Liver (tissue), 9 donors: ENCODE data around the gene OSBPL10. TPM values are rescaled to one million over a fixed set of nuclear protein-coding genes. Genes with fewer than 3 reads are reported as not detected.

Experiments
- DNase-seq: peaks from one replicate; pipeline ENCODE4 v3.0.0-alpha.2; 2017; ENCODE audit warnings: low spot score
- H3K27ac ChIP-seq, 2 donors: one replicate each; pipeline ENCODE4 v1.7.0; 2013; ENCODE audit warnings: inconsistent platforms in 2 of 2, low read length in 2 of 2, control low read depth in 1 of 2, low read depth in 1 of 2, mild to moderate bottlenecking in 1 of 2
- H3K27me3 ChIP-seq, 4 donors: one replicate each; pipeline versions ENCODE4 v1.6.1 to v1.7.0; 2013; ENCODE audit warnings: low read length in 3 of 4, inconsistent platforms in 1 of 4, mild to moderate bottlenecking in 1 of 4, moderate library complexity in 1 of 4; ENCODE audit not compliant: control insufficient read depth in 4 of 4, insufficient read depth in 4 of 4
- H3K36me3 ChIP-seq, 4 donors: one replicate each; pipeline versions ENCODE4 v1.6.1 to v1.7.0; 2013; ENCODE audit warnings: low read length in 3 of 4, mild to moderate bottlenecking in 3 of 4, low read depth in 1 of 4, moderate library complexity in 1 of 4; ENCODE audit not compliant: control insufficient read depth in 4 of 4, insufficient read depth in 3 of 4
- H3K4me1 ChIP-seq, 4 donors: one replicate each; pipeline versions ENCODE4 v1.6.1 to v1.7.0; 2013; ENCODE audit warnings: low read length in 3 of 4, mild to moderate bottlenecking in 3 of 4, moderate library complexity in 1 of 4; ENCODE audit not compliant: control insufficient read depth in 4 of 4, insufficient read depth in 4 of 4
- H3K4me3 ChIP-seq, 3 donors: one replicate each; pipeline versions ENCODE4 v1.6.1 to v1.7.0; 2013; ENCODE audit warnings: low read length in 3 of 3, control low read depth in 1 of 3, low read depth in 1 of 3, mild to moderate bottlenecking in 1 of 3
- H3K9ac ChIP-seq, 2 donors: one replicate each; pipeline ENCODE4 v1.7.0; 2013; ENCODE audit warnings: low read length in 2 of 2, mild to moderate bottlenecking in 2 of 2, moderate library complexity in 2 of 2, control low read depth in 1 of 2, low read depth in 1 of 2
- H3K9me3 ChIP-seq, 4 donors: one replicate each; pipeline versions ENCODE4 v1.6.1 to v1.7.0; 2013; ENCODE audit warnings: low read length in 3 of 4; ENCODE audit not compliant: control insufficient read depth in 4 of 4
- ATF3 ChIP-seq: IDR thresholded peaks from 2 replicates; pipeline ENCODE4 v1.6.1; 2016; ENCODE audit warnings: antibody characterized with exemption
- CTCF ChIP-seq: fragments of 150-350 bp; IDR thresholded peaks from 2 replicates; pipeline ENCODE4 v1.5.1; 2017; ENCODE audit warnings: improper control_type of control experiment, low read depth, low read length; ENCODE audit not compliant: missing input control
- EGR1 ChIP-seq, 2 donors: IDR thresholded peaks; 2 replicates each; pipeline ENCODE4 v1.6.1; 2016 to 2018; ENCODE audit warnings: antibody characterized with exemption in 2 of 2, low read depth in 2 of 2
- FOXA1 ChIP-seq: IDR thresholded peaks from 2 replicates; pipeline ENCODE4 v1.6.1; 2016; ENCODE audit warnings: antibody characterized with exemption
- FOXA2 ChIP-seq: IDR thresholded peaks from 2 replicates; pipeline ENCODE4 v1.6.1; 2016; ENCODE audit warnings: antibody characterized with exemption
- GABPA ChIP-seq, 2 donors: IDR thresholded peaks in 1 of 2; conservative IDR thresholded peaks in 1 of 2; 2 replicates each; pipeline ENCODE4 v1.6.1; 2016; ENCODE audit warnings: antibody characterized with exemption in 2 of 2, mild to moderate bottlenecking in 1 of 2, moderate library complexity in 1 of 2
- HNF4A ChIP-seq, 2 donors: conservative IDR thresholded peaks; 2 replicates each; pipeline ENCODE4 v1.6.1; 2016; ENCODE audit warnings: antibody characterized with exemption in 2 of 2, mild to moderate bottlenecking in 2 of 2
- HNF4G ChIP-seq: IDR thresholded peaks from 2 replicates; pipeline ENCODE4 v1.6.1; 2016; ENCODE audit warnings: antibody characterized with exemption
- JUND ChIP-seq, 2 donors: IDR thresholded peaks; 2 replicates each; pipeline ENCODE4 v1.6.1; 2016; ENCODE audit warnings: antibody characterized with exemption in 2 of 2
- MAX ChIP-seq: IDR thresholded peaks from 2 replicates; pipeline ENCODE4 v1.6.1; 2016; ENCODE audit warnings: antibody characterized with exemption
- NR2F2 ChIP-seq: IDR thresholded peaks from 2 replicates; pipeline ENCODE4 v1.6.1; 2016; ENCODE audit warnings: antibody characterized with exemption
- RAD21 ChIP-seq, 2 donors: IDR thresholded peaks; 2 replicates each; pipeline ENCODE4 v1.6.1; 2016; ENCODE audit warnings: antibody characterized with exemption in 2 of 2, mild to moderate bottlenecking in 2 of 2
- REST ChIP-seq: IDR thresholded peaks from 2 replicates; pipeline ENCODE4 v1.6.1; 2016; ENCODE audit warnings: antibody characterized with exemption, mild to moderate bottlenecking
- RXRA ChIP-seq, 2 donors: IDR thresholded peaks; 2 replicates each; pipeline ENCODE4 v1.6.1; 2017 to 2018; ENCODE audit warnings: antibody characterized with exemption in 2 of 2, mild to moderate bottlenecking in 1 of 2
- SP1 ChIP-seq: IDR thresholded peaks from 2 replicates; pipeline ENCODE4 v1.6.1; 2018; ENCODE audit warnings: antibody characterized with exemption, mild to moderate bottlenecking
- TAF1 ChIP-seq: conservative IDR thresholded peaks from 2 replicates; pipeline ENCODE4 v1.6.1; 2016; ENCODE audit warnings: antibody characterized with exemption, mild to moderate bottlenecking
- YY1 ChIP-seq: IDR thresholded peaks from 2 replicates; pipeline ENCODE4 v1.6.1; 2016; ENCODE audit warnings: antibody characterized with exemption, mild to moderate bottlenecking
- ZBTB33 ChIP-seq: IDR thresholded peaks from 2 replicates; pipeline ENCODE4 v1.6.1; 2016; ENCODE audit warnings: antibody characterized with exemption
- WGBS: extraction: QIAGEN DNeasy Blood & Tissue Kit; methylation state at CpG from one replicate; pipeline ENCODE4 v1.1.7; 2013; 5-methylcytosine and 5-hydroxymethylcytosine counted together
- polyA plus RNA-seq, 2 donors: library from polyadenylated mRNA; stranded (reverse) in 1 of 2; unstranded in 1 of 2; fragments of 200-250 nt in 1 of 2; fragments of >200 nt in 1 of 2; fragmentation: Nextera tagmentation in 1 of 2; extraction: Ambion mirVana in 1 of 2; gene quantifications; one replicate each; pipeline versions ENCODE4 v1.2.1 to v1.2.3, GENCODE V29; 2013 to 2015
- total RNA-seq, 2 donors: library from RNA; depleted of rRNA; stranded (reverse); fragments of >200 nt; gene quantifications; one replicate each; pipeline ENCODE4 v1.2.3, GENCODE V29; 2014
- donor health status: healthy.
- donor health status: healthy.
- donor health status: healthy.
- donor health status: healthy.
- donor health status: healthy.

The OSBPL10 gene
- total and polyA plus RNA-seq, 4 donors = 0.75 to 4.0 (median 1.7) TPM

- H3K9ac ChIP-seq = no peak overlapping the region
- no peaks in the 10 kb centered on the region for H3K4me1 ChIP-seq
- H3K36me3 ChIP-seq = no peaks in the 10 kb centered on the region
- DNase-seq = no peak
- H3K9me3 ChIP-seq = peaks cover 23 to 75% (median 31%) of the 10 kb centered on the region in 4 donors
- no peak overlapping the region for H3K27ac ChIP-seq
- no peak for TF ChIP-seq ATF3
- no peak for TF ChIP-seq YY1
- TF ChIP-seq HNF4A (conservative IDR thresholded peaks at IDR 0.05) = no peak
- TF ChIP-seq TAF1 = no peak
- no peak for TF ChIP-seq JUND (IDR thresholded peaks at IDR 0.05)
- TF ChIP-seq RAD21 (IDR thresholded peaks at IDR 0.05) = no peak
- no peak for TF ChIP-seq CTCF
- no peak for TF ChIP-seq FOXA1
- no peaks in the 10 kb centered on the region for H3K27me3 ChIP-seq
- no peak overlapping the region for H3K4me3 ChIP-seq
Measured at GRCh38 chr3:31652296-31652695, 328.8 kb downstream of the OSBPL10 start.

GRCh38 chr3:31648286-31648968 lies 332.6 kb downstream of the OSBPL10 start:
- H3K9me3 ChIP-seq = peaks cover 15 to 39% (median 16%) of the 10 kb centered on the region in 4 donors
- H3K4me1 ChIP-seq = no peaks in the 10 kb centered on the region
- WGBS = 95% methylated on average over 4 of the region's 4 CpGs
- TF ChIP-seq RAD21 (IDR thresholded peaks at IDR 0.05) = no peak
- TF ChIP-seq CTCF = no peak
- TF ChIP-seq EGR1 (IDR thresholded peaks at IDR 0.05; ENCODE audit: low read depth in 2 of 2) = no peak
- no peak for TF ChIP-seq HNF4G
- TF ChIP-seq GABPA (IDR thresholded peaks at IDR 0.05 in 1 of 2, conservative IDR thresholded peaks at IDR 0.05 in 1 of 2) = no peak
- no peak for TF ChIP-seq SP1
- no peak for TF ChIP-seq MAX
- TF ChIP-seq ATF3 = no peak
- TF ChIP-seq RXRA (IDR thresholded peaks at IDR 0.05) = no peak
- TF ChIP-seq FOXA1 = no peak
- no peak for TF ChIP-seq TAF1
- TF ChIP-seq YY1 = no peak
- TF ChIP-seq NR2F2 = no peak
- TF ChIP-seq HNF4A (conservative IDR thresholded peaks at IDR 0.05) = no peak
- TF ChIP-seq FOXA2 = no peak
- TF ChIP-seq JUND (IDR thresholded peaks at IDR 0.05) = no peak
- no peak for TF ChIP-seq REST
- TF ChIP-seq ZBTB33 = no peak
- H3K27me3 ChIP-seq = no peaks in the 10 kb centered on the region
- H3K9ac ChIP-seq = no peak overlapping the region
- no peak for DNase-seq
- H3K4me3 ChIP-seq = no peak overlapping the region
- no peaks in the 10 kb centered on the region for H3K36me3 ChIP-seq
- H3K27ac ChIP-seq = no peak overlapping the region
